Naive thymus-derived CD4-positive, alpha-beta T cell (primary cell): ENCODE data around the gene SLITRK6. TPM values are rescaled to one million over a fixed set of nuclear protein-coding genes. Genes with fewer than 3 reads are reported as not detected.
"Not testable (repeated sequence)": the region's sequence is repeated elsewhere in the genome, so short reads cannot be mapped to it uniquely, and the experiment has no call there.

Experiments
- ATAC-seq: fragments of 150-1000 bp; cut with Tn5 transposase; 2 replicates; pipeline ENCODE4 v1.10.0; 2021; ENCODE audit warnings: mild to moderate bottlenecking, moderate library complexity
- CTCF ChIA-PET: fragments of 350-600 bp; sonication (Branson Sonifier 250); formaldehyde crosslinking; loops from one replicate; lab custom pipeline; 2021; ENCODE audit warnings: antibody characterized with exemption; lab: Charles Lee
- POLR2A ChIA-PET: fragments of 350-600 bp; sonication (Branson Sonifier 250); formaldehyde crosslinking; loops from one replicate; lab custom pipeline; 2021; ENCODE audit warnings: antibody characterized with exemption, inconsistent platforms; lab: Charles Lee
- DNase-seq, 9 donors: peaks; one replicate each; pipeline versions ENCODE4 v3.0.0 to v3.0.0-alpha.2; 2020 to 2022; ENCODE audit warnings: mixed read lengths in 1 of 9
- H3K27ac ChIP-seq: one replicate; pipeline ENCODE4 v1.7.0; 2013; ENCODE audit warnings: mild to moderate bottlenecking, low read depth, low read length, moderate library complexity
- H3K27me3 ChIP-seq, 2 donors: one replicate each; pipeline ENCODE4 v1.7.0; 2013; ENCODE audit warnings: low read length in 2 of 2, mild to moderate bottlenecking in 2 of 2, moderate library complexity in 2 of 2; ENCODE audit not compliant: control insufficient read depth in 2 of 2, insufficient read depth in 2 of 2
- H3K36me3 ChIP-seq, 3 experiments: 1 replicate in 2 of 3; 2 replicates in 1 of 3; pipeline ENCODE4 v1.7.0; 2013; ENCODE audit warnings: low read length in 3 of 3, mild to moderate bottlenecking in 3 of 3, moderate library complexity in 1 of 3; ENCODE audit not compliant: insufficient read depth in 3 of 3, control insufficient read depth in 2 of 3
- H3K4me1 ChIP-seq, 2 donors: one replicate each; pipeline ENCODE4 v1.7.0; 2013; ENCODE audit warnings: low read length in 2 of 2, mild to moderate bottlenecking in 2 of 2, moderate library complexity in 1 of 2; ENCODE audit not compliant: control insufficient read depth in 2 of 2, insufficient read depth in 2 of 2
- H3K4me3 ChIP-seq: 2 replicates; pipeline ENCODE4 v1.7.0; 2013; ENCODE audit warnings: mild to moderate bottlenecking, low read length
- H3K9me3 ChIP-seq, 3 experiments: 1 replicate in 2 of 3; 2 replicates in 1 of 3; pipeline ENCODE4 v1.7.0; 2013; ENCODE audit warnings: low read length in 3 of 3; ENCODE audit not compliant: control insufficient read depth in 2 of 3
- H3K27ac Mint-ChIP-seq, 9 donors: one replicate each; pipeline ENCODE4 v1.8.0; 2020 to 2022; ENCODE audit warnings: mixed read lengths in 9 of 9, mild to moderate bottlenecking in 8 of 9, moderate library complexity in 5 of 9, inconsistent platforms in 2 of 9
- H3K27me3 Mint-ChIP-seq, 5 donors: one replicate each; pipeline ENCODE4 v1.8.0; 2021 to 2022; ENCODE audit warnings: mixed read lengths in 5 of 5, mild to moderate bottlenecking in 1 of 5
- H3K36me3 Mint-ChIP-seq, 5 donors: one replicate each; pipeline ENCODE4 v1.8.0; 2020 to 2022; ENCODE audit warnings: mixed read lengths in 5 of 5, mild to moderate bottlenecking in 3 of 5, inconsistent platforms in 1 of 5
- H3K4me1 Mint-ChIP-seq, 7 donors: one replicate each; pipeline ENCODE4 v1.8.0; 2020 to 2022; ENCODE audit warnings: mixed read lengths in 7 of 7, mild to moderate bottlenecking in 3 of 7, inconsistent platforms in 1 of 7
- H3K4me3 Mint-ChIP-seq, 10 donors: one replicate each; pipeline ENCODE4 v1.8.0; 2020 to 2022; ENCODE audit warnings: mild to moderate bottlenecking in 10 of 10, mixed read lengths in 10 of 10, moderate library complexity in 6 of 10, inconsistent platforms in 2 of 10
- H3K9me3 Mint-ChIP-seq, 11 donors: one replicate each; pipeline ENCODE4 v1.8.0; 2020 to 2022; ENCODE audit warnings: mixed read lengths in 11 of 11, mild to moderate bottlenecking in 4 of 11, inconsistent platforms in 1 of 11, moderate library complexity in 1 of 11
- intact Hi-C, 2 donors: fragments of 100-400 bp; cut with micrococcal nuclease; formaldehyde crosslinking; loops; one replicate each; pipeline ENCODE4 v1.15.1; 2023
- polyA plus RNA-seq, 2 donors: library from polyadenylated mRNA; unstranded; fragments of 300-500 nt; fragmentation: Illumina TruSeq; gene quantifications; one replicate each; pipeline ENCODE4 v1.2.3, GENCODE V29; 2021
- total RNA-seq, 6 experiments: library from RNA in 5 of 6; stranded (reverse) in 5 of 6; gene quantifications; 1 replicate in 5 of 6; 2 replicates in 1 of 6; pipeline ENCODE4 v1.2.3 and lab custom pipeline; 2021 to 2026

The SLITRK6 gene
- total and polyA plus RNA-seq, 7 experiments from 2014 or later = not detected

- no peaks in the 10 kb centered on the region for H3K9me3 ChIP-seq
- no peak for ATAC-seq
- no peaks in the 10 kb centered on the region for H3K27me3 ChIP-seq
- no peak for DNase-seq
- no peak overlapping the region for H3K27ac ChIP-seq
- no peaks in the 10 kb centered on the region for H3K36me3 ChIP-seq
- CTCF ChIA-PET = no interaction called here
- Mint-ChIP-seq H3K4me1 (no peaks in the 10 kb centered on the region), H3K9me3 (peaks cover 0 to 4% (median 0%) of the 10 kb centered on the region in 11 donors), H3K36me3 (no peaks in the 10 kb centered on the region), H3K27me3 (no peaks in the 10 kb centered on the region), H3K27ac (no peak overlapping the region), H3K4me3 (no peak overlapping the region)
- intact Hi-C loops = no loop called here
- H3K4me3 ChIP-seq = no peak overlapping the region
- H3K4me1 ChIP-seq = no peaks in the 10 kb centered on the region
- POLR2A ChIA-PET = no interaction called here
These were observed 14.0 kb downstream of the SLITRK6 start for GRCh38 chr13:85785205-85785604.

- Mint-ChIP-seq H3K9me3 (peaks cover 0 to 6% (median 0%) of the 10 kb centered on the region in 11 donors), H3K27ac (no peak overlapping the region), H3K36me3 (no peaks in the 10 kb centered on the region), H3K27me3 (no peaks in the 10 kb centered on the region), H3K4me3 (no peak overlapping the region), H3K4me1 (no peaks in the 10 kb centered on the region)
- ChIA-PET CTCF (no interaction called here), POLR2A (no interaction called here)
- ATAC-seq (no peak), DNase-seq (no peak)
- Histone ChIP-seq H3K4me1 (no peaks in the 10 kb centered on the region), H3K36me3 (no peaks in the 10 kb centered on the region), H3K4me3 (no peak overlapping the region), H3K27ac (no peak overlapping the region), H3K9me3 (no peaks in the 10 kb centered on the region), H3K27me3 (no peaks in the 10 kb centered on the region)
- intact Hi-C loops = no loop called here
These were observed 26.9 kb downstream of the SLITRK6 start for GRCh38 chr13:85772367-85772766.

DNA sequence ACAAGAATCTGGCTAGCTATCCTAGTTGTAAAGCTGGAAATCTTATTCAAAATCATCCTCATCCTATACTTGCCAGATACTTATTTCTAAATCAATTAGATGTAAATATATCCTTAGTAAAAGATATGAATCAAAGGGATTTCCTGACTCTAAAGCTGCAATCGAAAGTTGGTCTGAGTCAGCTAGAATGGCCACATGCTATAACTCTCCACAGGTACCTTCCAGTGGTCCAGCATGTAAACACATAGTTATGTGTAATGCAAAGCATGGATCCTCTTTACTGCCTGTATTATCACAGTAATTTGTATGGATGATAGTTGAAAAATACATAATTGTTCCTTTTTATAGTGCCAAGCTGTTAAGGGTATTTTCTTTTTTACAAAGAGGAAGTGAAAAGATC is 27.4 kb downstream of the SLITRK6 start:
- DNase-seq (no peak), ATAC-seq (no peak)
- no peak overlapping the region for H3K4me3 Mint-ChIP-seq
- H3K36me3 Mint-ChIP-seq = no peaks in the 10 kb centered on the region
- H3K9me3 ChIP-seq = no peaks in the 10 kb centered on the region
- CTCF ChIA-PET = no interaction called here
- H3K4me1 Mint-ChIP-seq = no peaks in the 10 kb centered on the region
- no peaks in the 10 kb centered on the region for H3K27me3 ChIP-seq
- POLR2A ChIA-PET = no interaction called here
- H3K9me3 Mint-ChIP-seq = peaks cover 0 to 6% (median 0%) of the 10 kb centered on the region in 11 donors
- no peak overlapping the region for H3K27ac Mint-ChIP-seq
- no peak overlapping the region for H3K4me3 ChIP-seq
- H3K36me3 ChIP-seq = no peaks in the 10 kb centered on the region
- no peaks in the 10 kb centered on the region for H3K27me3 Mint-ChIP-seq
- intact Hi-C loops = no loop called here
- no peaks in the 10 kb centered on the region for H3K4me1 ChIP-seq
- no peak overlapping the region for H3K27ac ChIP-seq

GRCh38 chr13:85768946-85769345 is 30.3 kb downstream of the SLITRK6 start:
- ATAC-seq = no peak
- Mint-ChIP-seq H3K36me3 (no peaks in the 10 kb centered on the region), H3K27me3 (no peaks in the 10 kb centered on the region), H3K27ac (no peak overlapping the region), H3K9me3 (peaks cover 0 to 2% (median 0%) of the 10 kb centered on the region in 11 donors), H3K4me3 (no peak overlapping the region), H3K4me1 (no peaks in the 10 kb centered on the region)
- ChIA-PET CTCF (no interaction called here), POLR2A (no interaction called here)
- intact Hi-C loops = no loop called here
- H3K9me3 ChIP-seq = no peaks in the 10 kb centered on the region
- H3K27ac ChIP-seq = no peak overlapping the region
- H3K36me3 ChIP-seq = no peaks in the 10 kb centered on the region
- no peaks in the 10 kb centered on the region for H3K4me1 ChIP-seq
- no peaks in the 10 kb centered on the region for H3K27me3 ChIP-seq
- no peak overlapping the region for H3K4me3 ChIP-seq
- DNase-seq = no peak

DNA sequence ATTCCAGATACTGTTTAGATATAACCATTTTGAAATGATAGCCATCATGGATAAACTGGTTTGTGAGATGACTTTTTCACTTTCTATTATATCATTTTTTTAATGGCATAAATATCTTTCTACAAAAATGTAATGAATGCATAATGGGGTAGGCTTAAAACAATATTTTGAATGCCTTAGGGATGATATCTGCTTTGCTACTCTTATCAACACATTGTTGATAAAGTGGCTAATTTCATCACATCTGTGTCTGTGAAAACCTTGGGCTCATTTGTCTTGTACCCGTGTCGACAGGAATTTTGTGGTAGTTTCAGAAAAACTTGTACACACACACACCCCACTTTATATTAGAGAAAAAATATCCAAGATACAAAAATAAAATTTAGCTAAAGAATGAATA is 44.1 kb downstream of the SLITRK6 start:
- Histone ChIP-seq H3K9me3 (no peaks in the 10 kb centered on the region), H3K36me3 (no peaks in the 10 kb centered on the region), H3K4me3 (no peak overlapping the region), H3K4me1 (no peaks in the 10 kb centered on the region), H3K27me3 (no peaks in the 10 kb centered on the region), H3K27ac (no peak overlapping the region)
- ATAC-seq = no peak
- Mint-ChIP-seq H3K4me1 (no peaks in the 10 kb centered on the region), H3K27me3 (no peaks in the 10 kb centered on the region), H3K4me3 (no peak overlapping the region), H3K27ac (no peak overlapping the region), H3K36me3 (no peaks in the 10 kb centered on the region), H3K9me3 (peaks cover 0 to 2% (median 0%) of the 10 kb centered on the region in 11 donors)
- ChIA-PET POLR2A (no interaction called here), CTCF (no interaction called here)
- DNase-seq = no peak
- intact Hi-C loops = no loop called here

DNA sequence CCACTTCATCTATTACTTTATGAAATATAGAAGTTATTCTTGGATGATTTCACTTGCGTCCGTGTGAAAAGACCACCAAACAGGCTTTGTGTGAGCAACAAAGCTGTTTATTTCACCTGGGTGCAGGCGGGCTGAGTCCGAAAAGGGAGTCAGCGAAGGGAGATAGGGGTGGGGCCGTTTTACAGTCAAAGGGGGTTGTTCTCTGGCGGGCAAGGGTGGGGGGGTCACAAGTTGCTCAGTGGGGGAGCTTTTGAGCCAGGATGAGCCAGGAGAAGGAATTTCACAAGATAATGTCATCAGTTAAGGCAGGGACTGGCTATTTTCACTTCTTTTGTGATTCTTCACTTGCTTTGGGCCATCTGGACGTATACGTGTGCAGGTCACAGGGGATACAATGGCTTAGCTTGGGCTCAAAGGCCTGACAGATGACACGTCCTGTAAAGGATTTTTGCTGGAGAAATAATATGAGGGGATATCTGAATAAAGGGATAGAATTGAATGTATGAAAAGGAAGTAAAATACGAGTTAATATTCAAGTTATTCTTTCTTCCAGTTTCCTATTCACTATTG is 55.9 kb downstream of the SLITRK6 start:
- H3K4me1 ChIP-seq, intact Hi-C loops, H3K4me3 Mint-ChIP-seq, ATAC-seq, H3K36me3 Mint-ChIP-seq, H3K4me3 ChIP-seq, H3K36me3 ChIP-seq, H3K27me3 ChIP-seq, H3K9me3 Mint-ChIP-seq, POLR2A ChIA-PET, H3K4me1 Mint-ChIP-seq, H3K27ac ChIP-seq, DNase-seq, CTCF ChIA-PET, H3K27me3 Mint-ChIP-seq, H3K9me3 ChIP-seq: not testable (repeated sequence)
- peak overlapping the region in 1 of 9 donors; percentile 32 for H3K27ac Mint-ChIP-seq
